Endometrial microvascular endothelial cells (primary cell): Measurements from ENCODE around the gene OXER1. TPM values are rescaled to one million over a fixed set of nuclear protein-coding genes. Genes with fewer than 3 reads are reported as not detected.

Experiments used
- in situ Hi-C: cut with HindIII; loops from 2 replicates; pipeline ENCODE4 v1.10.0; 2017; ENCODE audit warnings: low sequenced_read_pairs, low pct_unique_long_range_greater_than_20kb; ENCODE audit errors: inconsistent ontology term
- total RNA-seq: library from RNA; depleted of rRNA; stranded (reverse); fragments of >200 nt; gene quantifications from one replicate; pipeline ENCODE4 v1.2.3, GENCODE V29; 2015; ENCODE audit errors: inconsistent ontology term

Gene OXER1
- total RNA-seq, 1 donor from 2014 or later, result not detected

GRCh38 chr2:42795275-42795674 lies 31.3 kb upstream of the OXER1 start:
- in situ Hi-C loops, result no loop called here

- in situ Hi-C loops, result no loop called here
Observed at GRCh38 chr2:42794271-42795046, 30.5 kb upstream of the OXER1 start.

- in situ Hi-C loops, result no loop called here
Observed at GRCh38 chr2:42793334-42794270, 29.7 kb upstream of the OXER1 start.

- in situ Hi-C loops, result no loop called here
Observed at GRCh38 chr2:42792583-42793333, 28.8 kb upstream of the OXER1 start, which contains the start of gene HAAO. Gene HAAO (minus strand): TSS chr2:42792583. CDS start chr2:42792536, 47 bp downstream.

DNA sequence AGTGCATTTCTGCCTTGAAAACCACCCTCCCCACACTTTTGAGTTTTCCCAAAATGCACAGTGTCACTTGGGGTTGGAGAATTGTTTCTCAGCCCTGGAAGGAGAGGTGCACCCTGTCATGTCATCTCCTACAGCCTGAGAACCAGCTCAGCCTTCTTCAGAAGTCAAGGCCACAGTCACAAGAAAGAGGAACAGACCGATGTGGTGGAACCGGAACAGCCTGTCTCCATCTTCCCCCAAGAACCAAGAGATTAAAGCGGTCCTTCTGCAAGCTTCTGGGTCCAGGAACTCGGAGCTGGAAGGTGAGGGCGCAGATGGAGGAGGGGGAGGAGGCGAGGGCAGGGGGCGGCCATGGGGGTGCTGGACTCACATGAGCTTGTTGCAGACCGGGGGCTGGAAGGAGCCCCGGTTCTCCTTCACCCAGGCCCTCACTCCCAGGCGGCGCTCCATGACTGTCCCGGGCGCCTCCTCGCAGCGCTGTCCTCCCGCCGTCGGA lies 28.2 kb upstream of the OXER1 start:
- in situ Hi-C loops, result no loop called here

DNA sequence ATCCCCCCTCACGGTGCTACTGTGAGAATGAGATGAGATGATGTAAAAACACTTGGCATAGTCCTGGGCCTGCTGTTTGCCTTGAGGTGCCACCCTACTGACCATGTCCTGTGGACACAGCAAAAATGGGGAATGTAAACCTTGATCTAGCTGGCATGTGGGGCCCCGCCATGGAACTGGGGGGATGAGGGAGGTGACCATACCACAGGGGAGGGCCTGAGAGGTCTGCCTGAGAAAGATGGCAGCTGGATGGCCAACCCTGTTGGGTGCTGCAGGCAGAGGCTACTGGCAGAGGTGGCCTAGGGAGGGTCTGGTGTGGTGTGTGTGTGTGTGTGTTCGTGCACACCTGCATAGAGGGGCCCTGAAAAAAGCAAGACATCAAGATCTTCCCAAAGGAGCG lies 27.7 kb upstream of the OXER1 start:
- in situ Hi-C loops, result no loop called here

- in situ Hi-C loops, result no loop called here
Observed at GRCh38 chr2:42789751-42790150, 25.8 kb upstream of the OXER1 start.

GRCh38 chr2:42788882-42789281 lies 24.9 kb upstream of the OXER1 start:
- in situ Hi-C loops, result no loop called here

DNA sequence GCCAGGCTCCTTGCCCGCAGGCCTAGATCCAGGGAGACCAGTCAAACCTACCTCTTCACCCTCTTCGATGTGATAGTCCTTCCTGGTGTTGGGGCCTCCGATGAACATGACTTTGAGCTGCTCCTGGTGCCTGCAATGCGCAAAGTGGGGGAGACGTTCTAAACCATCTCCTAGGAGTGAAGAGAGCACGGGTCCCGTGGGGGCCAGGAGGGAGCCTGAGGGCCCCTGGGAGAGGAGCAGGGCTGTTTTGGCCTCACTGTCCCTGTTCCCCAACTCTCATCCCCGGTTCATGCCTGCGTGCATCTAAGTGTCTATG lies 24.5 kb upstream of the OXER1 start:
- in situ Hi-C loops, result no loop called here

GRCh38 chr2:42787788-42788477 lies 24.0 kb upstream of the OXER1 start:
- in situ Hi-C loops, result no loop called here

GRCh38 chr2:42787424-42787787 lies 23.5 kb upstream of the OXER1 start:
- in situ Hi-C loops, result no loop called here

- in situ Hi-C loops, result no loop called here
Observed at GRCh38 chr2:42786561-42787345, 22.8 kb upstream of the OXER1 start.

DNA sequence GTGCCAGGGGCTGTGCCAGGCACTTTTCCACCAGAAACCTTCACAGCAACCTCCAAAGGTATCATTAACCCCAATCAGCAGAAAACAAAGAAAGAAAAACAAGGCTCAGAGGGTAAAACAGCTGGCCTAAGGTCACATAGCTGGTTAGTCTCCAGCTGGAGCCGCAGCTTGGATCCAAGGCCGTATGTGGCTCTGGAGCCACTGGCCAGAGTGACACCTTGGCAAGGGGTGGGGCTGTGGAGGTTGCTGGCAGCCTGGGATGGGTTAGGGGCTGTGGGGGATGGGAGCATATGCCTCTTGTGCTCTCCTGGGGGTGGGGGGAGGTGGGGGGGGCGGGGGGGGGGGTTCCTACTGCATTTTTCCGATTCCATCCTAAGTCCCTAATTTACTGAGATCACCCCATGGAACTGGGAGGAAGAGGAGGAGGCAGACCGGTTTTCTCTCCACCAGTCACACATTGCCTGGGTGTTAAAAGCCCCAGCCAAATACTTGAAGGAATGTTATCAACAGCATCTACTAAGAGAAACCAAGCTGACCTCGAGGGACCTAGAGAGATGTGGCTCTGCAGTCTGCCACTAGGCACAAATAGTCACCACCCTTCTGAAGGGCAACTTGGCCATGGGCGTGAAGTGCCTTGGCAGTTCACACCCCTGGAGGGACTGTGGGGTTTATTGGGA lies 20.4 kb upstream of the OXER1 start:
- in situ Hi-C loops, result no loop called here

DNA sequence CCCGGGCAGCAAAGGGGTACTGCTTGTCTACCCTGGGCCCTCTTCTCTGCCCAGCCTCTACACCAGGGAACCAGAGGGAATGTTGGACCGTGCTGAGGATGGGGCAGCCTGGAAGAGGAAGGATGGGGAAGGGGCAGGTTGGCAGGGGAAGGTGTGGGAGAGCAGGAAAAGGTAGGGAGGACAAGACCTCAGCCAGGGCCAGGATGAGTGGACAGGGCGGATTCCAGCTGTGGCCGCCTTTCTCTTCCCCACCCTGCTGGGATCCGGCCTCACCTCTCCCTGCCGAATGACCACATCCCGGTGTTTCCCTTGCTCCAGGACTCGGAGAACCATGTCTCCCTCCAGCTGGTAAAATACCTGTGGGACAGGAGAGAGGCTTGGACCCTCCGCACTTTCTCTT lies 19.6 kb upstream of the OXER1 start:
- in situ Hi-C loops, result no loop called here

DNA sequence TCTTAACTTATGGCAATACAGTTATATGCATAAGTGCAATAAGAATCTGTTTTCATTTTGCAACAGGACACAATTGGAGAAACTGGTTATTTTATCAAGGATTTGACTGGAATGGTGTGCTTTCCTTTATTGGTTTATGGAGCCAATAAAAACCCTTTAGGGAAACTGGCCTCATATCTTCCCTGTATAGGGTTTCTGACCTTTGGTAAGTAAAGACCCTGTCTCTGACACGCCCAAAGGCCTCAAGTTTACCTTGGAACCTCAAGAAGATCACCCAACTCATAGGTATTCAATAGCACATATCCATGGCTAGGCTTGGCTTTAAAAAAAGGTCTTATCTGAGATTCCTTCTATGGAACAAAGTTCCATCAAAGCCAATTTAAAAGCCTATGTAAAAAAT lies 17.2 kb upstream of the OXER1 start:
- in situ Hi-C loops, result no loop called here

DNA sequence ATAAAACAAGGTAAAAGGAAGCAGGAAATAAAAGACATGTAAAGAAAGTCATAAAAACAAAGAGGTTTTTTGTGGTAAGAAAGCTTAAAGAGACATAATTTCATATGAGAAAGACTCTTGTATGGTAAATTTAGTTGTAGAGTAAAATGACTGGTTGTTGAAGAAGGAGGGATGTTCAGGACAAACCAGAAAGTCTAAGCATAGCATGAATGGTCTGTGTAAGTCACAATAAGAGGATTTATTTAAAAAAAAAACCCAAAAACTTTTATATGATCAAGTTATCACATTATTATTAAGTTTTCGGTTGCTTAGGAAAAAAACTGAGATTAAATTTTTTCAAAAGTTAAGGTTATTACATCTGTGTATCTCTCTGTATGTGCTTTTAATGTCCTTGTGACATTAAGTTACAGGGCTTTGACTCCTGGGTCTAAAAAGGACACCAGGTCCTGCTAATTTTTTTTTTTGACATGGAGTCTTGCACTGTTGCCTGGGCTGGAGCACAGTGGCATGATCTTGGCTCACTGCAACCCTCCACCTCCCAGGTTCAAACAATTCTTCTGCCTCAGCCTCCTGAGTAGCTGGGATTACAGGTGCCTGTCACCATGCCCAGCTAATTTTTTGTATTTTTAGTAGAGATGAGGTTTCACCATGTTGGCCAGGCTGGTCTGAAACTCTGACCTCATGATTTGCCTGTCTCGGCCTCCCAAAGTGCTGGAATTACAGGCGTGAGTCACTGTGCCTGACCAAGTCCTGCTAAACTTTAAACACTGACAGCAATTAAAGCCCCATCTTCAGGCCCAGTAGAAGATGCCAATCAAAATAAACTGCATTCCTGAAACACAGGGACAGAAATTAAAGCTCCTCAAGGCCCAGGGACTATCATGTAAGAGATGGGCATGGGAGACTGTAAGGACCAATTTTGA lies 14.2 kb upstream of the OXER1 start:
- in situ Hi-C loops, result no loop called here

- in situ Hi-C loops, result no loop called here
Observed at GRCh38 chr2:42775810-42776209, 11.9 kb upstream of the OXER1 start.
